Left renal cortex interstitium (tissue), 4 donors: ENCODE results near the gene FBXL5. TPM values are rescaled to one million over a fixed set of nuclear protein-coding genes. Genes with fewer than 3 reads are reported as not detected.

ENCODE experiments used
- DNase-seq, 4 donors: peaks; one replicate each; pipeline ENCODE4 v3.0.0-alpha.2; 2013; ENCODE audit warnings: low read depth in 4 of 4, low spot score in 2 of 4, missing footprints in 1 of 4
- polyA plus RNA-seq, 4 donors: library from polyadenylated mRNA; unstranded; fragments of 120-200 nt; gene quantifications; one replicate each; pipeline ENCODE4 v1.2.1, GENCODE V29; 2013; ENCODE audit not compliant: insufficient read length in 4 of 4

FBXL5 gene
- polyA plus RNA-seq, 4 donors: 108 to 141 (median 119) TPM

GRCh38 chr4:15681067-15681371, 25.9 kb upstream of the FBXL5 start:
- no peak for DNase-seq

GRCh38 chr4:15677507-15677988, 22.4 kb upstream of the FBXL5 start:
- no peak for DNase-seq

- DNase-seq: no peak
These were observed 21.7 kb upstream of the FBXL5 start for GRCh38 chr4:15676899-15677298.

GRCh38 chr4:15676039-15676438, 20.9 kb upstream of the FBXL5 start:
- DNase-seq: no peak

GRCh38 chr4:15675356-15675755, 20.2 kb upstream of the FBXL5 start:
- DNase-seq: no peak

GRCh38 chr4:15674926-15675325, 19.8 kb upstream of the FBXL5 start:
- no peak for DNase-seq

GRCh38 chr4:15674046-15674445, 18.9 kb upstream of the FBXL5 start:
- DNase-seq: no peak

- DNase-seq: no peak
These were observed 18.2 kb upstream of the FBXL5 start for GRCh38 chr4:15673337-15673736.

- no peak for DNase-seq
These were observed 16.9 kb upstream of the FBXL5 start for GRCh38 chr4:15672101-15672500.

GRCh38 chr4:15670576-15670975, 15.4 kb upstream of the FBXL5 start:
- DNase-seq: no peak

GRCh38 chr4:15668566-15669435, 13.6 kb upstream of the FBXL5 start:
- DNase-seq: no peak

GRCh38 chr4:15667006-15667405, 11.8 kb upstream of the FBXL5 start:
- DNase-seq: no peak

- no peak for DNase-seq
These were observed 10.7 kb upstream of the FBXL5 start for GRCh38 chr4:15665753-15666365.

- DNase-seq: no peak
These were observed 4.8 kb upstream of the FBXL5 start for GRCh38 chr4:15659768-15660570.

GRCh38 chr4:15658781-15659180, 3.6 kb upstream of the FBXL5 start:
- DNase-seq: no peak

- DNase-seq: no peak
These were observed 3.1 kb upstream of the FBXL5 start for GRCh38 chr4:15658136-15658770.

GRCh38 chr4:15657366-15657765, 2.2 kb upstream of the FBXL5 start:
- no peak for DNase-seq

- peak in 2 of 4 donors; percentile 31 to 39 for DNase-seq
These were observed 897 bp upstream of the FBXL5 start for GRCh38 chr4:15656038-15656470.

- peak in 3 of 4 donors; percentile 26 to 53 (median 36) for DNase-seq
These were observed 449 bp downstream of the FBXL5 start for GRCh38 chr4:15654593-15655222.

GRCh38 chr4:15653864-15654592, 1.1 kb downstream of the FBXL5 start:
- peak; percentile 15 to 63 (median 31) for DNase-seq
